OCI-M2 (cell line): Measurements from ENCODE around the gene MGA.

Experiments
- DNase-seq: peaks from one replicate; lab custom pipeline; 2025; ENCODE audit not compliant: unreplicated experiment; lab: John Stamatoyannopoulos, UW

MGA gene

DNA sequence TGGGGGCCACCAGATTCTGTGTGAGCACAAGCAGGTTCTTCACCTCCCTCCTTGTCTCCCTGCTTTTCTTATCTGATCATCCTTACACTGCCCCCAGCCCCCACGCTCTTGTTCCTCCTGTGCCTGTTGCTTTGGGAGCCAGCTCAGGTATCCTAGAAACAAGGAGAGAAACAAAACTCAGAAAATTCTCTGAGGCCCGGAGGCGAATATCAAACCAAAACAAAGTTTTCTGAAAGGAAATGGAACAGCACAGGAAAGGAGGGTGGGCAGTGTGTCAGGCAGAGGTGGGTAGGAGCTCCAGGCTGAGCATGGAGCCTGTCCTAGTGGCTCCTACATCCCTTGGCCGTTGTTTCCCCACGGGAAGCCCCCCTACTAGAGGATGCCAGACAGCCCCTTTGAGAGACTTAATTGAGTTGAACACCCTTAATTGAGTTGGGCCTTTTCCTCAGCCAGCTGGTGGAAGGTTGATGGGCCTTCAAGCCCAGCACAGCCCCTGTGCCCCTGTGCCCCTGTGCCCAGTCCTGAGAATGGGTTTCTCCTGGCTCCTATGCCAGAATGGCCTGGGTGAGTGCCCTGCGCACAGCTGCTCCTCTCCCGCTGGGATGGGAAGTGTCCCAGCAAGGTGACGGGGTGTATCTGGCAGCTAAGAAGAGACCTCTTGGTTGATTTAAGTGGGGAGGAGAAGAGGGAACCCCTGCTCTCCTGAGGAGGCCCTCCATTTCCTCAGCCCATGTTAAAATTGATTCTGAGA, 144.9 kb downstream of the MGA start:
- no peak for DNase-seq

DNA sequence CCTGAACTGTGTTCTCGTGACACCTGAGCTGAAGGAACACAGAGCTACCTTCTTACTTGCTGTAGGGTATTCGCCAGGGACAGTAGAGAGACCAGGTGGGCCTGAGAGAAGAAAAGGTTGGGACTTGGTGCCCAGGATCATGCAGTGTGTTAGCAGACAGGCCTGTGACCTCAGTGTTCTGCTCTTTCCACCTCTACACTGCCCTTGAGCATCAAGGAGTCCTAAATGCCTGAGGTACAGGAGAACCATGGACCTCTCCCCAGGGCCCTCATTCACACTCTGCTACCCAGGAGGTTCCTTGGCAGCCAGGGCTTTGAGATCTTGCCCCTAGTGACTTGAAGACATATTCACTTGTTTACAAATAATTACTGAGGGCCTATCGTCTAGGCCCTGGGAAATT, 145.5 kb downstream of the MGA start:
- no peak for DNase-seq

DNA sequence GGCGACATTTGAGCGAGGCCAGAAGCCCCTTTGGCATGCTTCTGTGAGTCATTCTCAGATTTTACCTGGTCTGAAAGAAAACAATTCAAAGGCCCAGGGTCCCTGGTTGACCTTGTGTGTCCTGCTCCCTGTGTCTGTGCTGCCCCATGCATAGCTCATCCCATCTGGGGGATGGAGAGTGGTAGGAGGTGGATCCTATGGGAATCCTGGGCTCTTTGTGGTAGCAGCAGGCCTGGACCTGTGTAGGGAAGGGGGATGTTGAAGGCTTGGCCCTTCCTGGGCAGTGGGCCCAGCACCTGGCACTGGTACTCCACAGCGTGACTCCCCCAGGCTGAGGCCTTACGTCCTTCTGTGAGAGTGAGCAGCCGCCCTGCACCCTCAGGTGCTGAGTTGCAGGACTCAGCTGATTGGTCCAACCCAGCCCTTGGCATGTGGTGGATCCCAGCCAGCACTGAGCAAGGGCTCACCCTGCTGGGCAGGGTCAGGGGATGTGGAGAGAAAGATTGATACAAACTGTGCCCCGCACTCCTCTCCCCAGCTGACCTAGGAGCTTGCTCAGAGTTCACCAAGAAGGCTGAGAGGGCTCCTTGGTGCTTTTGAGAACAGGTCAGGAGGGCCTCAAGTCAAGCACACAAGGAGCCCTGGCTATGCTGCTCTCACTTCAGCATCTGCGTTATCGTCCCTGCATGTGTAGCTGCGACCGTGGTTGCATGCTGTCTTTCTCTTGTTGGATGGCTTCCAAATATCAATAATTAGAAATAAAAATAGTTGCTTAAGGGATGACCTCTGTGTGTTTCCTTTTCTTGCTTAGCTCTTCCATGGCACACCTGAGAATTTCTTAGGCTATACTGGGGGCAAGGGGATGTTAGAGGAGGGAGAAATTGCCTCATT, 146.3 kb downstream of the MGA start:
- no peak for DNase-seq

DNA sequence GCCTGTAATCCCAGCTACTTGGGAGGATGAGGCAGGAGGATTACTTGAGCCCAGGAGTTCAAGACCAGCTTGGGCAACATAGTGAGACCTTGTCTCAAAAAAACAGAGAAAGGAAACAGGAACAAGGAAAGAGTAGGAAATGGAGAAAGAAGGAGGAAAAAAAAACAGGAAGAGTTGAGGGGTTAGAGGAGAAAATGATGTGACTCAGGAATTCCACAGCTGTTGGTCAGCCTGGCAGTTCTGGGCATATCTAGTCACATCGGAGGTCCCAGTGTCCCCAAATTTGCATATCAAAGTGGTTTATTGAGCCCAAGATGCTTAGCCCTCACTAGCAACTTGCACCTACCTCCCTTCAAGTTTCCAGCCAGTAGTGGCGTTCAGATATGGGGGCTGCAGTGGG, 148.9 kb downstream of the MGA start:
- no peak for DNase-seq

DNA sequence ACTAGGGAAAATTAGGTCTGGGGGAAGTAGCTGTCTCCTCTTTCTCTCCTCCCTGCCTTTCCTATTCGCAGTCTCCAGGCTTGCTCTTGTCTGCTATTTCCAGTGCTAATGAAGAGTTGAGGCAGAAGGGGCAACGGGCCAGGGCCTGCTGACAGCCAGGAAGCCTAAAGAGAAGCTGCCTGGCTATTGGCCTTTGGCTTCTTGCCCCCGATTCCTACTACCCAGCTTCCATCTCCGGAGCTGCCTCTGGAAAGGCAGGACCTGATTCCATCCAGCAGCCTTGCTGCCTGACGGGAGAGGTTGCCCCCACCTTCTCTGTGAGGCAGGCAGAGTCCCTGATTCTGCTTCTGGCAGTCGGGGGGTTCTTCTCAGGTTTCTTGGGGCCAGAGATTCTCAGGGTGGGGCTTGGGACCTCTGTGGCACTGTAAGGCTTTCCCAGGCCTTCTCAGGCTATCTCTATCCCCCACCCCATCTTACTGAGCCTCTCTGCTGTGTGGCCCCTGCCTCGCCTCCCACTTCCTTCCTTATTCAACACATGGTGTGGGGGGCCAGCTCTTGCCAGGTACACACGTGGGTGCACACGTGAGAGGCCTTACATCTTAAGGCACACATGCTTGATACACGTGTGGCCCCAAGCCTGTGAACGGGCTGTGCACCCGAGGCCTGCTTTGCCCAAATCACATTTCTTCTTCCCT, 149.5 kb downstream of the MGA start:
- DNase-seq: no peak

DNA sequence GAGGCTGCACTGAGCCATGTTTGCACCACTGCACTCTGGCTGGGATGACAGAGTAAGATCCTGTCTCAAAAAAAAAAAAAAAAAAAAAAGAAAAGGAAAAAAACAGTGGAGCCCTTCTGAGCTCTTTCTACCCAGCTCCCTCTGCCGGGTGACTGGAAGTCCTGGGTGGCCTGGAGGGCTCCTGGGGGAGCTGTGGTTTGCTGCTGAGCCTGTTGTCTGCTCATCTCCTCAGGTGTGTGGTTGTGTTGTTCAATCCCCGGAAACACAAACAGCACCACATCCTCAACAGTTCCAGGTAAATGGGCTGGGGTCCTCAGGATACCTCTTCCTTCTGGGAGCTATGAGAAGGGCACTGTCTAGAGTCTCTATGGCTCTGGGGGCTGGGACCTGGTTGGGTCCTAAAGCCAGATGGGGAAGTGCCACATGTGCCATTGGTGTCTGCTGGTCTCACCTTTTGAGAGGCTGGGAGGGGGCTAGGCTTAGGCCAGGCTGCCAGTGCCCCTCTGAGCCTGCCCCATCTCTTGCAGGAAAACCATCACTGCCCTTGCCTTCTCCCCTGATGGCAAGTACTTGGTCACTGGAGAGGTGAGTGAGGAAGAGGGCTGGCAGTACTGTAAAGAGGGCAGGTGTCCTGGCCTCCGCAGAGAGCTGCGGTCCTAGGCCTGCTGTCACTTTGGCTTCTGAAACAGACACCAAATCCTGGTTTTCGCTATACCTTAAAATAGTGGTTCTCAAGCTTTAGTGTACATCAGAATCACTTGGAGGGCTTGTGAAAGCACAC, 150.6 kb downstream of the MGA start:
- DNase-seq: no peak

DNA sequence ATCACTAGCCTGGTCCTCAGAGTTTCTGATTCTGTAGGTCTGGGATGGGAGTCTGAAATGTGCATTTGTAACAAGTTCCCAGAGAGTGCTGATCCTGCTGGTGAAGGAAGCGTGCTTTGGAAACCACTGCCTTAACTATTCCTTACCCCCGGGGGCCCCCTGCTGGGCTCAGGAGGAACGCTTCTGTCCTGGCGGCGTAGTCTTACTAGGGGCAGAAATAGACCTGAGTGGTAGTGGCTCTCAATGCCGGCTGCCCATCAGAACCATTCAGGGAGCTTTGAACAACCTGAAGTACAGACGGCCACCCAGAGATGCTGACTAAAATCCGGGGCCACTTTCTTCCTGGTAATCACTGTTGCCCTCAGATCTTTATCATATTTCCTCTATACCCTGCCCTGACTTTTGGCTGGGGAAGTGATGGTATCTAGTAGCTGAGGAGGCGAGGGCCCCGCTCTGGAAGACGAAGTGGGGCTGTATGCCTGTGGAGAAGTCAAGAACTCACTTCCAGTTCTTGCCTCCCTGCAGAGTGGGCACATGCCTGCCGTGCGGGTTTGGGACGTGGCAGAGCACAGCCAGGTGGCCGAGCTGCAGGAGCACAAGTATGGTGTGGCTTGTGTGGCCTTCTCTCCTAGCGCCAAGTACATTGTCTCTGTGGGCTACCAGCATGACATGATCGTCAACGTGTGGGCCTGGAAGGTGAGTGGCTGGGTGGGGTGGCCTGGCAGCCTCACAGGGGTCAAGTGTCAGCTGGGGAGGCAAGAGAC, 151.4 kb downstream of the MGA start:
- DNase-seq: peak; percentile 19

DNA sequence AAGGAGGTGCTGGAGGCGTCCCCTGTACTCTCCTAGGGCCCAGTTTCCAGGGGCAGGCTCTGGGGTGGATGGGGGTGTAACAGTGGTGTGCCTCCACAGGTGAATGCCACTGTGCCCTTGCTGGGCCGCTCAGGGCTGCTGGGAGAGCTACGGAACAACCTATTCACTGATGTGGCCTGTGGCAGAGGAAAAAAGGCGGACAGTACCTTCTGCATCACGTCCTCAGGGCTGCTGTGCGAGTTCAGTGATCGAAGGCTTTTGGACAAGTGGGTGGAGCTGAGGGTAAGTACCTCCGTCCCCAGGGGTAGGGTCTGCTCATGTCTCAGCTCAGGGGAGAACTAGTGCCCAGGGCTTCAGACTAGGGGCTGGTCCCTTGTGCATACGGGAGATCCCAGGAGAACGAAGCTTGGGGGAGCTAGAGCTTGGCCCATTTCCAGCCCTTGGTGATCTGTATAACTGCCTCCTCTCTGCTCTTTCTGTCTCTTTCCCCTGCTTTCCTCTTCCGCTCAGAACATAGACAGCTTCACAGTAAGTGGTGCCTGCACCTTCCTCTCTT, 152.7 kb downstream of the MGA start:
- no peak for DNase-seq

DNA sequence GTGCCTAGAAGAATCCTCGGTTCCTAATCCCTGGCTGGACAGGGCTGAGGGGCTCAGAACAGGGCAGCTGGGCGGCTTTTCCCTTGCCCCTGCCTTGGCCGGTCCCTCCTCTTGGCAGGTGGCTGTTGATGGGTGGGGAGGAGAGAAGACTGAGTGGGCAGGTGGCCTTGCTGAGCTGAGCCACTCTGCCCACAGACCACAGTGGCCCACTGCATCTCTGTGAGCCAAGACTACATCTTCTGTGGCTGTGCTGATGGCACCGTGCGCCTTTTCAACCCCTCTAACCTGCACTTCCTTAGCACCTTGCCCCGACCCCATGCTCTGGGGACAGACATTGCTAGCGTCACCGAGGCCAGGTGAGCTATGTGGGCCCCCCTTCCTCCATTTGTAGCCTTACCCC, 153.2 kb downstream of the MGA start:
- DNase-seq: no peak

DNA sequence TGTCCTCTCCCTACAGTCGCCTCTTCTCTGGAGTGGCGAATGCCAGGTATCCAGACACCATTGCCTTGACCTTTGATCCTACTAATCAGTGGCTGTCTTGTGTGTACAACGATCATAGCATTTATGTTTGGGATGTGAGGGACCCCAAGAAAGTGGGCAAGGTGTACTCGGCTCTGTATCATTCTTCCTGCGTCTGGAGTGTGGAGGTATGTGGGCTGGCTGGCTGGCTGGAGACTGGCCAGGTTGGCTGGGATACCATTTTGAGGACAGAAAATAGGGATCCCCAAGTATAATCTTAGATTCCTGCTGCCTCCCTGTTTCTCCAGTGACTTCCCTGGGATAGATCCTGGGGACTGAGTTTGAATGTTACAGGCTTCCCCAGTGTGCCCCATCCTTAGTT, 154.3 kb downstream of the MGA start:
- no peak for DNase-seq

DNA sequence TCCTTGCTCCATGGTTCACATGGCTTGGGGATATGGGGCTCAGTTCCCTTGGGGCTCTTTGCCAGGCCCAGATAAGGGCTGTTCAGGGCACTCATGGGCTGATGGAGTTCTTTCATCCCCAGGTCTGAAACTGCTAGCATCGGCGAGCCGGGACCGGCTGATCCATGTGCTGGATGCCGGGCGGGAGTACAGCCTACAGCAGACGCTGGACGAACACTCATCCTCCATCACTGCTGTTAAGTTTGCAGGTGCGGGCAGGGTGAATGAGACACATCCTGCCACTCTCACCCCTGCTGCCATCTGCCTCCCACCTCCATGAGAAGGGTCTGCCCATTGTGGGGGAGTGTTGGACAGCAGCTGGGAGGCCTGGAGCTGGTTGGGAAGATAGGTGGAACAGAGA, 156.6 kb downstream of the MGA start:
- no peak for DNase-seq

DNA sequence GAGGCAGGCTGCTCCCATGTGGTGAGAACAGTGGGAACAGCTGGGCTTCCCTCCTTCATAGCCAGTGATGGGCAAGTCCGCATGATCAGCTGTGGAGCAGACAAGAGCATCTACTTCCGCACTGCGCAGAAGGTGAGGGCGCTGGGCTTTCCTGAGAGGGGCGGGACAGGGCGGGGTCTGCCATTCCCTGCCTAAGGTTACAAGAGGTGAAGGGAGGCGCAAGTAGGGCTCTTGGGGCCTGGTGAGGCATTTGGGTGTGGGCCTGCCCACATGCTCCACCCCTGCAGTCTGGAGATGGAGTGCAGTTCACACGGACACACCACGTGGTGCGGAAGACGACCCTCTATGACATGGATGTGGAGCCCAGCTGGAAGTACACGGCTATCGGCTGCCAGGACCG, 157.1 kb downstream of the MGA start:
- DNase-seq: no peak

DNA sequence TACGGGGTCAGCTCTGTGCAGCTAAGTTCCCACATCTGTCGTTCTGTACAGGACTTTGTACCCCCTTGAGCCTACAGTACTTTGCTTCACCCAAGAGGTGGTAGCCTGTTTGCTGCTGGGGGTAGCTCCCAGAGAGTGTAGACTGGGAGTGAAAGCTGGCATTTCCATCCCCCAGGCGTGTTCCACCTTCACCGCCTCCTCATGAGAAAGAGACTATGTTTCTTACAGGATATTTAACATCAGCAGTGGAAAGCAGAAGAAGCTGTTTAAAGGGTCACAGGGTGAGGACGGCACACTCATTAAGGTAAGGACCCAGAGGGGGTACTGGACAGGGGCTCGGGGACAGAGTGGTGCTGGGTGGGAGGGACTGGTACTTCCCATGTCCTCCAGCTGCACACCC, 157.6 kb downstream of the MGA start:
- DNase-seq: no peak

DNA sequence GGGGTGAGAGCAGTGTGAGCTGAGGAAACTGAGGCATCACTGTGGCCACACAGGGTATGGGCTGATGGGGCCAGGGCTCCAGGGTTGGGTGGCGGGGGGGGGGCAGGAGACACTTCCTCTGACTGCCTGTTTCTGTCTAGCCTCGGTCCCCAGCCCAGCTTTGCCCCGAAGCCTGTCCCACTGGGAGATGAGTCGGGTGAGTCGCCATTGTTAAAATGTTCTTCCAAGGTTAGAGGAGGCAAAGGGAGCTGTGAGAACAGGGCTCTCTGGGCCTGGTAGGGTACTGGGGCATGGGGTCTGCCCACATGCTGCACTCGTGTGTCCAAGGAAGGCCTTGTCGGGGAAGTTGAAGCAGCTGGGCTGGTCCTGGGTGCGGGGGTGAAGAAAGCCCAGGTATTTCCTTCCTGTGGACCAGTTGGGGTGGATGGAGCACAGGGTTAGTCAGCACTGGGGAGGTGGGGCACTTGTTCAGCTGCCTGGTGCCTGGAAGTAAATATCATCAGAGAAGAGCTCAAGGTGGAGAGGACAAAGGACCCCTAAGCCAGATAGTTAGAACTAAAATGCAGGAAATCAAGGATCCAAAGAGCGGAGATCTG, 159.3 kb downstream of the MGA start:
- DNase-seq: no peak

DNA sequence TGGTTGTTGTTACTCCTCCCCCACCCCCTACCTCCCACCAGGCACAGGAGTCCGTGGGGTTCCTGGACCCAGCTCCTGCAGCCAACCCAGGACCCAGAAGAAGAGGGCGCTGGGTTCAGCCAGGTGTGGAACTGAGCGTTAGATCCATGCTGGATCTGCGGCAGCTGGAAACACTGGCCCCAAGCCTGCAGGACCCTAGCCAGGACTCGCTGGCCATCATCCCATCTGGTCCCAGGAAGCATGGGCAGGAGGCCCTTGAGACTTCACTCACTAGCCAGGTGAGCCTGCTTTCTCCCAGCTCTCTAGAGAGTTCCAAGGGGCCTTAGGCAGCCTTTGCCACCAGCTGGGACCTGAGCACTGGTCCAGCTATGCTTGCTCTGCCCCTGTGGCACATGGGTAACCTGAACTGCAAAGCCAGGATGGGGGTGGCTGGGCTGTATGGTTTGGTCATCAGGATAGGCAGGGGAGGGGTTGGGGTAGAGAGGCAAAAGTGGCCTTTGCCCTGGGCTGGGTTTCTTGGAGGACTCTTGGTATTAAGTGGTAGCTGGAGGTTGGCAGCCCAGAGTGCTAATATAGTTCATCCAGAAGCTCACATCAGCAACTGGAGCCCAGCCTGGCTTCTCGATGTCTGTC, 160.7 kb downstream of the MGA start:
- no peak for DNase-seq

DNA sequence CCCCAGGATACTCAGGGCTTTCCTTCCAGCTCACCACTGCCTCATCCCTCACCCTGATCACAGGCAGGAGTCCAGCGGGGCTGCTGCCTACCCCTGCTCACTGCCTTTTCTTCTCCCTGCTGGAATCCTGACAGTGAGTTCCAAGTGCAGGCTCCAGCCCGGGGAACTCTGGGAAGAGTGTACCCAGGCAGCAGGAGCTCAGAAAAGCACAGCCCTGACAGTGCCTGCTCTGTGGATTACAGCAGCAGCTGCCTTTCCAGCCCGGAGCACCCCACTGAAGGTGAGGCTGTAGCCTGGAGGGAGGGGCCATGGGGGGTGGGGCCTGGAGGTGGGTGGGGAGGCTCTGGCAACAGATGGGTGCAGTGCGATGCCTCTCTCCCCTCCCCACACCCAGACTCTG, 161.6 kb downstream of the MGA start:
- DNase-seq: no peak

DNA sequence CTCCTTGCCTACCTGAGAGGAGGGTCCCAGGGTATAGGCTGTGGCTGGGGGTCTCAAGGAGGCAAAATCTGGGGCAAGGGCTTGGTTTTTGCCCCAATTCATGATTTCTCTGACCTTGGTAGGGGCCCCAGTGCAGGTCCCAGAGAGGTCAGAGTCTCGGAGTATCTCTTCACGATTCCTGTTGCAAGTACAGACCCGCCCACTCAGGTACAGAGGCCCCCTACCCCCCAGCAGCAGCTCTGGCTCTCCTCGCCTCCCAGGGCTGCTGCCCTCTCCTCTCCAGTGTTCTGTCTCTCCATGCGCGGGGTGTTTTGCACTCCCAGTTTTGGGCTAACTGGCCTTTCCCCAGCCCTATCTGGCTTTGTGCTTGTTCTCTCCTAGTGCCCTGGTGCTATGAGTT, 162.3 kb downstream of the MGA start:
- DNase-seq: no peak
